SU-DHL-6 (cell line): ENCODE data around the gene SYCE1L.

Experiments
- H2AFZ ChIP-seq: fragments of 200-600 bp; sonication (generic); 2 replicates; pipeline ENCODE4 v1.6.1; 2014; ENCODE audit warnings: low read depth, mild to moderate bottlenecking, moderate library complexity, mixed read lengths, antibody characterized with exemption, low read length; ENCODE audit not compliant: severe bottlenecking
- H3F3A ChIP-seq: fragments of 200-600 bp; shearing (Covaris generic); 2 replicates; pipeline ENCODE4 v1.6.0; 2016; ENCODE audit warnings: antibody characterized with exemption, mild to moderate bottlenecking; ENCODE audit not compliant: insufficient read depth
- H3K27ac ChIP-seq: fragments of 200-600 bp; sonication (generic); 2 replicates; pipeline ENCODE4 v1.5.1; 2016; ENCODE audit warnings: low read depth, mild to moderate bottlenecking, low read length, moderate library complexity, mixed read lengths
- H3K27me3 ChIP-seq: fragments of 200-600 bp; sonication (generic), shearing (Covaris generic); 2 replicates; pipeline ENCODE4 v1.6.0; 2014; ENCODE audit warnings: mild to moderate bottlenecking, low read length
- H3K36me3 ChIP-seq: fragments of 200-600 bp; sonication (generic); 2 replicates; pipeline ENCODE4 v1.6.1; 2014; ENCODE audit warnings: mild to moderate bottlenecking, low read length, mixed read lengths
- H3K4me2 ChIP-seq: fragments of 300-600, 200-600 bp; shearing (Covaris generic), sonication (generic); 2 replicates; pipeline ENCODE4 v1.6.0; 2014; ENCODE audit warnings: low read length, low read depth, mild to moderate bottlenecking; ENCODE audit not compliant: poor library complexity, severe bottlenecking
- H3K4me3 ChIP-seq: fragments of 200-600 bp; sonication (generic); 2 replicates; pipeline ENCODE4 v1.5.1; 2014; ENCODE audit warnings: antibody characterized with exemption, low read length, mild to moderate bottlenecking, mixed read lengths; ENCODE audit not compliant: insufficient read depth, poor library complexity, severe bottlenecking
- H3K79me2 ChIP-seq: fragments of 200-600 bp; sonication (generic); 2 replicates; pipeline ENCODE4 v1.6.1; 2014; ENCODE audit warnings: mild to moderate bottlenecking, low read length, moderate library complexity; ENCODE audit not compliant: insufficient read depth
- H3K9ac ChIP-seq: fragments of 200-600 bp; sonication (generic); 2 replicates; pipeline ENCODE4 v1.7.0; 2014; ENCODE audit warnings: mild to moderate bottlenecking, low read length
- H3K9me2 ChIP-seq: fragments of 200-600 bp; sonication (generic); replicated peaks from 2 replicates; pipeline ENCODE4 v1.6.1; 2014; ENCODE audit warnings: low read length; ENCODE audit not compliant: insufficient read depth
- H3K9me3 ChIP-seq: fragments of 200-600 bp; sonication (generic); 2 replicates; pipeline ENCODE4 v1.6.1; 2014; ENCODE audit warnings: low read length, mixed read lengths; ENCODE audit not compliant: insufficient read depth
- H4K20me1 ChIP-seq: fragments of 200-600 bp; sonication (generic); 2 replicates; pipeline ENCODE4 v1.6.1; 2014; ENCODE audit warnings: low read depth, mild to moderate bottlenecking, antibody characterized with exemption, low read length, moderate library complexity, mixed read lengths
- CTCF ChIP-seq: fragments of 200-600 bp; sonication (generic); IDR thresholded peaks from one replicate; pipeline ENCODE4 v1.5.1; 2017; ENCODE audit warnings: antibody characterized with exemption, mild to moderate bottlenecking, low read length, moderate library complexity; ENCODE audit not compliant: insufficient read depth, poor library complexity, severe bottlenecking
- EZH2phosphoT487 ChIP-seq: fragments of 200-600 bp; sonication (generic), shearing (Covaris generic); conservative IDR thresholded peaks from 2 replicates; pipeline ENCODE4 v1.6.1; 2018; ENCODE audit warnings: mild to moderate bottlenecking, antibody characterized with exemption, low read length, moderate library complexity, mixed read lengths

The SYCE1L gene

GRCh38 chr16:77214411-77215138, 15.4 kb downstream of the SYCE1L start:
- no peak overlapping the region for H3K9ac ChIP-seq
- H3K36me3 ChIP-seq = no peaks in the 10 kb centered on the region
- no peaks in the 10 kb centered on the region for H4K20me1 ChIP-seq
- no peaks in the 10 kb centered on the region for H3K27me3 ChIP-seq
- no peaks in the 10 kb centered on the region for H3K9me2 ChIP-seq
- no peaks in the 10 kb centered on the region for H3K9me3 ChIP-seq
- H3K4me3 ChIP-seq = no peak overlapping the region
- H3F3A ChIP-seq = no peaks in the 10 kb centered on the region
- H3K79me2 ChIP-seq = no peaks in the 10 kb centered on the region
- H2AFZ ChIP-seq = no peak overlapping the region
- TF ChIP-seq CTCF (no peak), EZH2phosphoT487 (no peak)
- no peak overlapping the region for H3K27ac ChIP-seq
- no peak overlapping the region for H3K4me2 ChIP-seq

GRCh38 chr16:77219437-77219836, 20.2 kb downstream of the SYCE1L start:
- H3K9ac ChIP-seq = no peak overlapping the region
- no peak overlapping the region for H2AFZ ChIP-seq
- H3K36me3 ChIP-seq = no peaks in the 10 kb centered on the region
- no peaks in the 10 kb centered on the region for H3K9me3 ChIP-seq
- no peak for TF ChIP-seq EZH2phosphoT487
- no peak for TF ChIP-seq CTCF
- H3K27me3 ChIP-seq = no peaks in the 10 kb centered on the region
- H3K4me2 ChIP-seq = no peak overlapping the region
- H3K27ac ChIP-seq = no peak overlapping the region
- H3K4me3 ChIP-seq = no peak overlapping the region
- no peaks in the 10 kb centered on the region for H3F3A ChIP-seq
- H3K9me2 ChIP-seq = no peaks in the 10 kb centered on the region
- H4K20me1 ChIP-seq = no peaks in the 10 kb centered on the region
- no peaks in the 10 kb centered on the region for H3K79me2 ChIP-seq

- Histone ChIP-seq H3K27me3 (no peaks in the 10 kb centered on the region), H3K79me2 (no peaks in the 10 kb centered on the region), H3K4me2 (no peak overlapping the region), H3K9ac (no peak overlapping the region), H3K27ac (no peak overlapping the region), H2AFZ (no peak overlapping the region), H4K20me1 (no peaks in the 10 kb centered on the region), H3K9me2 (no peaks in the 10 kb centered on the region), H3K36me3 (no peaks in the 10 kb centered on the region), H3K9me3 (no peaks in the 10 kb centered on the region), H3F3A (no peaks in the 10 kb centered on the region), H3K4me3 (no peak overlapping the region)
- TF ChIP-seq EZH2phosphoT487 = no peak
- TF ChIP-seq CTCF = no peak
Measured at GRCh38 chr16:77220427-77220826, 21.2 kb downstream of the SYCE1L start.
